HFFc6 (cell line): ENCODE results near the gene TMEM239. TPM values are rescaled to one million over a fixed set of nuclear protein-coding genes. Genes with fewer than 3 reads are reported as not detected.
"Not testable (repeated sequence)": the region's sequence is repeated elsewhere in the genome, so short reads cannot be mapped to it uniquely, and the experiment has no call there.

Source experiments
- DNase-seq: peaks from one replicate; pipeline ENCODE4 v3.0.0-alpha.2; 2018
- H3K27ac Mint-ChIP-seq: 2 replicates; pipeline ENCODE4 v1.8.0; 2020; ENCODE audit warnings: mild to moderate bottlenecking, mixed read lengths
- H3K27me3 Mint-ChIP-seq: 2 replicates; pipeline ENCODE4 v1.8.0; 2021; ENCODE audit warnings: mild to moderate bottlenecking, moderate library complexity, mixed read lengths; ENCODE audit not compliant: insufficient read depth
- H3K36me3 Mint-ChIP-seq: 2 replicates; pipeline ENCODE4 v1.8.0; 2021; ENCODE audit warnings: low read depth, mixed read lengths
- H3K4me1 Mint-ChIP-seq: 2 replicates; pipeline ENCODE4 v1.8.0; 2020; ENCODE audit warnings: low read depth, mixed read lengths
- H3K4me3 Mint-ChIP-seq: 2 replicates; pipeline ENCODE4 v1.8.0; 2020; ENCODE audit warnings: mild to moderate bottlenecking, moderate library complexity, mixed read lengths
- H3K9me3 Mint-ChIP-seq: 2 replicates; pipeline ENCODE4 v1.8.0; 2020; ENCODE audit warnings: mild to moderate bottlenecking, mixed read lengths
- CTCF ChIP-seq: fragments of 200-600 bp; sonication (generic); IDR thresholded peaks from 2 replicates; pipeline ENCODE4 v1.5.0; 2021; ENCODE audit warnings: antibody characterized with exemption, mild to moderate bottlenecking
- long read RNA-seq: library from polyadenylated mRNA; unstranded; transcript quantifications from one replicate; pipeline ENCODE4 v2.0.0, GENCODE V29; 2019
- total RNA-seq, 6 experiments: library from RNA; stranded (reverse); fragmentation: NEBNext Ultra II Directional; extraction: Animal tissue kit (Norgen Biotek cat#: 25700); gene quantifications; 2 replicates in 1 of 6; 3 replicates in 5 of 6; pipeline ENCODE4 v1.2.3, GENCODE V29; 2021

The TMEM239 gene
- total RNA-seq, result not detected
- long read RNA-seq, result 0 reads

DNA sequence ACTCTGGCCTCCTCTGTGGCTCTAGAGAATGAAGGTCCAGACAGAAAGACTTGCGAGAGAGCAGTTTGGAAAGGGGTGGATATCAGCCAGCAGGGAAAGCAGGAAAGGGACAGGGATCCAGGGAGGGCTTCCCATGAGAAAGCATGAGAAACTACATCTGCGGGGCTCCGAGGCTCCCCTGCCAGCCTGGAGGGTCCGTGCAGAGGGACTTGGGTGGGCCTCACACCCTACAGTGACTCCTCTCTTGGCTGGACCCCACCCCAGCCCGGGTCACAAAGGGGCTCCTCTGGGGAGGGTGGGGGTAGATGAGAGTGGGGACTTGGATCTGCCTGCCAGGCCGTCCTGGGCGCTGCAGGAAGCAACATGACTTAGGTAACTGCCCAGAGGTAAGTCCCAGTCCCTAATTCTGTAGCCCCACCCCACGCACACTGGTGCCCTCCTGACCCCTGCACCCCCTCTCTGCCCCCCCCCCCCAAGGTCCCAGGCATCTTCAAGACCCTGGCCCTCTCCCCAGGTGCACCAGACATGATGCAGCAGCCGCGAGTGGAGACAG lies at the start of gene TMEM239:
TMEM239 (plus strand) TSS at position 335 of the 553 bp plus-strand sequence; CDS start at position 526, 191 bp downstream.
- Mint-ChIP-seq H3K4me1 (peaks cover 43% of the 10 kb centered on the region), H3K9me3 (peaks cover 22% of the 10 kb centered on the region), H3K36me3 (no peaks in the 10 kb centered on the region), H3K27ac (peak within 1 kb of the TSS; percentile 82), H3K27me3 (peaks cover 9% of the 10 kb centered on the region), H3K4me3 (no peak within 1 kb of the TSS; the same call in 1 of the 2 replicates)
- TF ChIP-seq CTCF, result no peak
- DNase-seq, result no peak

GRCh38 chr20:2767768-2768631 lies 48.2 kb upstream of the TMEM239 start:
- Mint-ChIP-seq H3K4me3 (no peak overlapping the region), H3K27ac (no peak overlapping the region), H3K36me3 (no peaks in the 10 kb centered on the region), H3K4me1 (peaks cover 12% of the 10 kb centered on the region; the same call in 1 of the 2 replicates), H3K27me3 (peaks cover 36% of the 10 kb centered on the region), H3K9me3 (no peaks in the 10 kb centered on the region)
- TF ChIP-seq CTCF, result no peak
- peak; percentile 17 for DNase-seq

DNA sequence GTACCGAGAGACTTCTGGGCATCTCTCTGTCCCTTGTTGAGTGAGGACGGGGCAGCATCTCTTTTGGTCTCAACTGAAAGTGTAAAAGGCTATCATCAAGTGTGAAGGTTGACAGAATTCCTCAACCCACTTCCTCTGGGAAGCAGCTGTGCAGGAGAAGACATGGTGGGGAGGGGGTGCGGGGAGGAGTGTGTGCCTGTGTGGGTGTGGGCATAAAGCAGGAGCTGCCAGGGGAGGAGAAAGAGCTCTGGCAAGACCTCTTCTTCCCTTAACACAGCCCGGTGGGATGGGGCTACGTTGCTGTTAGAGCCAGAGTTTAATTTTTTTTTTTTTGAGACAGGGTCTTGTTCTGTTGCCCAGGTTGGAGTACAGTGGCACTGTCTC lies 47.5 kb upstream of the TMEM239 start:
- no peak for DNase-seq
- no peak for TF ChIP-seq CTCF
- Mint-ChIP-seq H3K4me1 (peaks cover 12% of the 10 kb centered on the region; the same call in 1 of the 2 replicates), H3K27me3 (peaks cover 32% of the 10 kb centered on the region), H3K9me3 (no peaks in the 10 kb centered on the region), H3K4me3 (no peak overlapping the region), H3K36me3 (no peaks in the 10 kb centered on the region), H3K27ac (no peak overlapping the region)

DNA sequence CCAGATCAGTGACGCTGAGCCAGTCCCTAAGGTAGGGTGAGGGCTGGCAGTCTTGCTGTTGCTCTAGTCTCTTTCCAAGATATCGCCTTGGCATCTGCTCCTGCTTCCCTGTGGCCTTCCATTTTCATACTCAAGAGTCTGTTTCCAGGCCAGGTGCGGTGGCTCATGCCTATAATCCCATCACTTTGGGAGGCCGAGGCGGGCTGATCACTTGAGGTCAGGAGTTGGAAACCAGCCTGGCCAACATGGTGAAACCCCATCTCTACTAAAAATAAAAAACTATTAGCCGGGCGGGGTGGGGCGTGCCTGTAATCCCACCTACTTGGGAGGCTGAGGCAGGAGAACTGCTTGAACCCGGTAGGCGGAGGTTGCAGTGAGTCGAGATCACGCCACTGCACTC lies 46.1 kb upstream of the TMEM239 start:
- not testable (repeated sequence) for H3K27ac Mint-ChIP-seq, DNase-seq, H3K9me3 Mint-ChIP-seq, H3K4me3 Mint-ChIP-seq, H3K36me3 Mint-ChIP-seq
- H3K27me3 Mint-ChIP-seq, result peaks cover 28% of the 10 kb centered on the region
- H3K4me1 Mint-ChIP-seq, result peaks cover 16% of the 10 kb centered on the region

- Mint-ChIP-seq H3K27ac (no peak overlapping the region), H3K36me3 (no peaks in the 10 kb centered on the region), H3K4me3 (no peak overlapping the region), H3K4me1 (peaks cover 20% of the 10 kb centered on the region), H3K9me3 (no peaks in the 10 kb centered on the region), H3K27me3 (peaks cover 26% of the 10 kb centered on the region)
- TF ChIP-seq CTCF, result no peak
- no peak for DNase-seq
Measured at GRCh38 chr20:2771631-2772080, 44.5 kb upstream of the TMEM239 start.

- no peaks in the 10 kb centered on the region for H3K36me3 Mint-ChIP-seq
- H3K27ac Mint-ChIP-seq, result no peak overlapping the region
- no peak for TF ChIP-seq CTCF
- H3K9me3 Mint-ChIP-seq, result no peaks in the 10 kb centered on the region
- H3K4me3 Mint-ChIP-seq, result no peak overlapping the region
- peaks cover 7% of the 10 kb centered on the region; the same call in 1 of the 2 replicates for H3K4me1 Mint-ChIP-seq
- H3K27me3 Mint-ChIP-seq, result peaks cover 29% of the 10 kb centered on the region
- DNase-seq, result no peak
Measured at GRCh38 chr20:2773812-2774211, 42.4 kb upstream of the TMEM239 start.
